ENCODE measurements around the gene OSBPL10. TPM values are rescaled to one million over a fixed set of nuclear protein-coding genes. Genes with fewer than 3 reads are reported as not detected.

OSBPL10 gene
- total RNA-seq, 1 donor from 2014 or later = 18.8 TPM

DNA sequence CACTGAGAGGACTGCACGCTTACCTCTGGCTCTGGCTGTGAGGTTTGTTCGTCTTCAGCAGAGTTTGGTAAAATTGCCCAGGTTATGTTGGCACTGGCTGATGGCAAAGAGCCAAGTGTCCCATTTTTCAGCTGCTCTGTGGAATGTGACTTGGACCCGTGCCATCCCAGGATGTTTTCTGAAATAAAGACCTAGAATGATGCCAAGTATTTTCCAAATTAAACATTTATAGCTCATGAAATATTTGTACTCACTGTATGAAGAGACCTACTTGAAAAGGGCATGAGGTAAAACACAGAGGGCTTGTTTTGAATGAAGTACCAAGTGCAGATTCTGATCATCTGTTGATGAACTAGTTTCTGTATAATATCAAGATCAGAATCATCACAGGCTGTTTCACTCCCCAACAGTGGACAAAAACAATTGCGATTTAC is 247.8 kb downstream of the OSBPL10 start:
- DNase-seq = no peak
- Histone ChIP-seq H3K27ac (no peak overlapping the region), H3K9me3 (no peaks in the 10 kb centered on the region), H3K4me3 (no peak overlapping the region), H3K4me1 (peaks cover 16% of the 10 kb centered on the region), H3K27me3 (ENCODE audit: low read depth) (no peaks in the 10 kb centered on the region), H3K36me3 (no peaks in the 10 kb centered on the region)
- TF ChIP-seq, protein P1, sequence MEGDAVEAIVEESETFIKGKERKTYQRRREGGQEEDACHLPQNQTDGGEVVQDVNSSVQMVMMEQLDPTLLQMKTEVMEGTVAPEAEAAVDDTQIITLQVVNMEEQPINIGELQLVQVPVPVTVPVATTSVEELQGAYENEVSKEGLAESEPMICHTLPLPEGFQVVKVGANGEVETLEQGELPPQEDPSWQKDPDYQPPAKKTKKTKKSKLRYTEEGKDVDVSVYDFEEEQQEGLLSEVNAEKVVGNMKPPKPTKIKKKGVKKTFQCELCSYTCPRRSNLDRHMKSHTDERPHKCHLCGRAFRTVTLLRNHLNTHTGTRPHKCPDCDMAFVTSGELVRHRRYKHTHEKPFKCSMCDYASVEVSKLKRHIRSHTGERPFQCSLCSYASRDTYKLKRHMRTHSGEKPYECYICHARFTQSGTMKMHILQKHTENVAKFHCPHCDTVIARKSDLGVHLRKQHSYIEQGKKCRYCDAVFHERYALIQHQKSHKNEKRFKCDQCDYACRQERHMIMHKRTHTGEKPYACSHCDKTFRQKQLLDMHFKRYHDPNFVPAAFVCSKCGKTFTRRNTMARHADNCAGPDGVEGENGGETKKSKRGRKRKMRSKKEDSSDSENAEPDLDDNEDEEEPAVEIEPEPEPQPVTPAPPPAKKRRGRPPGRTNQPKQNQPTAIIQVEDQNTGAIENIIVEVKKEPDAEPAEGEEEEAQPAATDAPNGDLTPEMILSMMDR (IDR thresholded peaks at IDR 0.05) = no peak
- intact Hi-C loops (cut with DNase I) = no loop called here
- ATAC-seq = peak in 1 of 2 donors; percentile 72

DNA sequence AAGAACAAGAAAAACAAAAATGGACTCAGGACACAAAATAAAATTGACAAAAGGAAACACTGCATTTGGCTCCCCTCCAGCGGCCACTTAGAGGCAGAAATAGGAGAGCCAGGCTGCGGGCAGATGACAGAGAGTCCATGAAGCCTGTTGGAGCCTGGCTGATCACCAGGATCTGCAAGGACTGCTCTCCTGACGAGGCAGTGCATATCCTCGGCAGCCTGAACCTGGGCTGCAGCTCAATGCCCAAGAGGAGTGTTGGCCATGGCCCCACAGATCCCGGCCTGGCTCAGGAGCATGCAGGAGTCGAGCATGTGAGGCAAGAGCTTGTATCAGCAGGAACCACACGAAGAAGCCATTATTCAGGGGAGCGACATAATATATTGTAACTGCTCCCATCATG is 248.5 kb downstream of the OSBPL10 start:
- Histone ChIP-seq H3K4me3 (no peak overlapping the region), H3K9me3 (no peaks in the 10 kb centered on the region), H3K4me1 (peaks cover 16% of the 10 kb centered on the region), H3K27ac (no peak overlapping the region), H3K36me3 (no peaks in the 10 kb centered on the region), H3K27me3 (ENCODE audit: low read depth) (no peaks in the 10 kb centered on the region)
- DNase-seq (no peak), ATAC-seq (peak in 1 of 2 donors; percentile 51)
- intact Hi-C loops (cut with DNase I) = no loop called here
- TF ChIP-seq, protein P1 (IDR thresholded peaks at IDR 0.05) = no peak

DNA sequence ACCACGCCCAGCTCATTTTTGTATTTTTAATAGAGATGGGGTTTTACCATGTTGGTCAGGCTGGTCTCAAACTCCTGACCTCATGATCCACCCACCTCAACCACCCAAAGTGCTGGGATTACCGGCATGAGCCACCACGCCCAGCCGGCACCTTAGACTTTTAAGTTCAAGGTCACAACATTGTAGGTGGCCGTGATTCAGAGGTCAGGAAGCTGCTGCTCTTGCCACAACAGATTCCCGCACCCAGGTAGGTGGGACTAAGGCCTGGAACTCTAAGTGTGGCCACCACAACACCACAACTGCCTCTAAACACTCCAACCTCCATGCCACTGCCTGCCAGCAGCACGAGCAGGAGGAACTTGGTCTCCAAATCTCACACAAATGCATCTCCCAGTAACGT is 251.5 kb downstream of the OSBPL10 start:
- intact Hi-C loops (cut with DNase I) = no loop called here
- ATAC-seq = no peak
- no peak overlapping the region for H3K27ac ChIP-seq
- no peaks in the 10 kb centered on the region for H3K27me3 ChIP-seq (ENCODE audit: low read depth)
- no peaks in the 10 kb centered on the region for H3K9me3 ChIP-seq
- TF ChIP-seq, protein P1 (IDR thresholded peaks at IDR 0.05) = no peak
- no peaks in the 10 kb centered on the region for H3K36me3 ChIP-seq
- no peak overlapping the region for H3K4me3 ChIP-seq
- peaks cover 9% of the 10 kb centered on the region for H3K4me1 ChIP-seq
- no peak for DNase-seq

DNA sequence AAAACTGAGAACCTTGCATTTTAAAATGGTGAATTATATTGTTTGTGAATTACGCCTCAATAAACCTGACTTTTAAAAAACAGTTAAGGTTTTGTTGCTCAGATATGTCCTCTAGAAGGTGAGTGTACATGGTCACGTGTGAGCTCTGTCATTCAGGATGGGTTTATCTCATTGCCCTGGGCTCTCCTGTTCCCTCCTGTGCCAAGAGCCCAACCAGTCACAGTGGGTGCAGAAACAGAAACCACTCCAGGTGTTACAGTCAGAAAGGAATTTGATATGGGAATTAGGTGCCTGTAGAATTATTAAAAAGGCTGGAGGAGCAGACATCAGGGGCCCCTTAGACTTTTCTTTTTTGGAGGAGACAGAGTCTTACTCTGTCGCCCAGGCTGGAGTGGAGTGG is 252.0 kb downstream of the OSBPL10 start:
- TF ChIP-seq, protein P1 (IDR thresholded peaks at IDR 0.05) = no peak
- H3K27ac ChIP-seq = no peak overlapping the region
- intact Hi-C loops (cut with DNase I) = no loop called here
- H3K9me3 ChIP-seq = no peaks in the 10 kb centered on the region
- H3K36me3 ChIP-seq = no peaks in the 10 kb centered on the region
- no peak for DNase-seq
- H3K4me3 ChIP-seq = no peak overlapping the region
- peak in 1 of 2 donors; percentile 52 for ATAC-seq
- H3K4me1 ChIP-seq = peaks cover 9% of the 10 kb centered on the region
- no peaks in the 10 kb centered on the region for H3K27me3 ChIP-seq (ENCODE audit: low read depth)

DNA sequence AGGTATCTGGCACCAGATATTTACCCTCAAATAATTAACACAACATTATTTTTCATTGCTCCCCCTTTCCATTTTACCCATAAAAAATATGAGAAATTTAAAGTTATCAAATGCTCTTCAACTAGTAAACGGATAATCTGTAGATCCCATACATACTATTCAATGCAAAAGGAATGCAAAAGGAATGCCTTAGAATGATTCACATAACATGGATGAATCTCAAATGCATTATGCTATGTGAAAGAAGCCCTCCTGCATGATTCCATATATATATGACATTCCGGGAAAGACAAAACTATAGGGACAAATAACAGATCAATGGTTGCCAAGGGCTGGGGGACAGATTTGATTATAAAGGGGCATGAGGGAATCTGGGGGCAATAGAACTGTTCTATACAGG is 252.7 kb downstream of the OSBPL10 start:
- TF ChIP-seq, protein P1 (IDR thresholded peaks at IDR 0.05) = no peak

DNA sequence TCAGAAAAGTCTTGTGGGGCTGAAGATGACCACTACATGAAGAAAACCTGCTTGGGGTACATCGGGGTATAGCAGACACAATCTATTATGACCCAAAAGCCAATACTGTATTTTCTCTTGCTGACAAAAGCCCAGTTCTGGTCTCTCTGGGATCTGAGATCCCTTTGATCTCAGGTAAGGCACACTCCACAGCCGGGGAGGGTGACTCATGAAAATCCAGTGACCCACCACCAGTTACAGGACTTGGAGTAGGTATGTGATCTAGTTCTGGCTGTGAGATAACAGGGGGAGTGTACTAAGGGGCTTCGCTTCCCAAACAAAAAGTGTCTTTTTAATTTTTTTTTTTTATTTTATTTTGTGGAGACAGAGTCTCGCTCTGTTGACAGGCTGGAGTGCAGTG is 255.1 kb downstream of the OSBPL10 start:
- intact Hi-C loops (cut with DNase I) = no loop called here
- ATAC-seq (no peak), DNase-seq (no peak)
- no peaks in the 10 kb centered on the region for H3K9me3 ChIP-seq
- H3K27me3 ChIP-seq (ENCODE audit: low read depth) = no peaks in the 10 kb centered on the region
- no peak overlapping the region for H3K27ac ChIP-seq
- no peaks in the 10 kb centered on the region for H3K4me1 ChIP-seq
- no peak overlapping the region for H3K4me3 ChIP-seq
- no peaks in the 10 kb centered on the region for H3K36me3 ChIP-seq
- TF ChIP-seq, protein P1 (IDR thresholded peaks at IDR 0.05) = no peak

More for the DNA sequence above, 252.7 kb downstream of the OSBPL10 start:
- Histone ChIP-seq H3K27me3 (ENCODE audit: low read depth) (no peaks in the 10 kb centered on the region), H3K9me3 (no peaks in the 10 kb centered on the region), H3K4me3 (no peak overlapping the region), H3K4me1 (peaks cover 7% of the 10 kb centered on the region), H3K27ac (no peak overlapping the region), H3K36me3 (no peaks in the 10 kb centered on the region)
- no peak for DNase-seq
- intact Hi-C loops (cut with DNase I) = no loop called here
- no peak for ATAC-seq

All from lower lobe of right lung (tissue), 2 donors.